Osteocyte (in vitro differentiated cells): ENCODE results near the gene NOTCH3. TPM values are rescaled to one million over a fixed set of nuclear protein-coding genes. Genes with fewer than 3 reads are reported as not detected.

Source experiments
- DNase-seq: peaks from one replicate; pipeline ENCODE4 v3.0.0; 2021; ENCODE audit warnings: mixed read lengths; ENCODE audit not compliant: unreplicated experiment; ENCODE audit errors: extremely low spot score
- H3K27ac Mint-ChIP-seq: one replicate; pipeline ENCODE4 v1.8.0; 2021; ENCODE audit warnings: mild to moderate bottlenecking, mixed read lengths; ENCODE audit not compliant: unreplicated experiment
- H3K27me3 Mint-ChIP-seq: one replicate; pipeline ENCODE4 v1.8.0; 2021; ENCODE audit warnings: mixed read lengths; ENCODE audit not compliant: unreplicated experiment
- H3K36me3 Mint-ChIP-seq: one replicate; pipeline ENCODE4 v1.8.0; 2021; ENCODE audit warnings: mixed read lengths; ENCODE audit not compliant: unreplicated experiment
- H3K4me1 Mint-ChIP-seq: one replicate; pipeline ENCODE4 v1.8.0; 2021; ENCODE audit warnings: mixed read lengths; ENCODE audit not compliant: unreplicated experiment
- H3K4me3 Mint-ChIP-seq: one replicate; pipeline ENCODE4 v1.8.0; 2021; ENCODE audit warnings: mild to moderate bottlenecking, moderate library complexity, mixed read lengths; ENCODE audit not compliant: unreplicated experiment
- H3K9me3 Mint-ChIP-seq: one replicate; pipeline ENCODE4 v1.8.0; 2021; ENCODE audit warnings: mixed read lengths; ENCODE audit not compliant: unreplicated experiment
- total RNA-seq: library from RNA; stranded (reverse); gene quantifications from 2 replicates; pipeline ENCODE4 v1.2.1, GENCODE V29; 2021
- TF ChIP-seq, protein P1 (sequence below): fragments of 200-600 bp; sonication (generic); IDR thresholded peaks from 2 replicates; pipeline ENCODE4 v1.5.0; 2021; ENCODE audit warnings: antibody characterized with exemption, mild to moderate bottlenecking, moderate library complexity

Gene NOTCH3
- total RNA-seq, 1 donor from 2014 or later: 178 TPM

- H3K4me3 Mint-ChIP-seq: peak overlapping the region; percentile 10
- H3K27ac Mint-ChIP-seq: peak overlapping the region; percentile 41
- peaks cover 5% of the 10 kb centered on the region for H3K36me3 Mint-ChIP-seq
- no peaks in the 10 kb centered on the region for H3K27me3 Mint-ChIP-seq
- no peak for DNase-seq
- H3K4me1 Mint-ChIP-seq: peaks cover 35% of the 10 kb centered on the region
- TF ChIP-seq, protein P1, sequence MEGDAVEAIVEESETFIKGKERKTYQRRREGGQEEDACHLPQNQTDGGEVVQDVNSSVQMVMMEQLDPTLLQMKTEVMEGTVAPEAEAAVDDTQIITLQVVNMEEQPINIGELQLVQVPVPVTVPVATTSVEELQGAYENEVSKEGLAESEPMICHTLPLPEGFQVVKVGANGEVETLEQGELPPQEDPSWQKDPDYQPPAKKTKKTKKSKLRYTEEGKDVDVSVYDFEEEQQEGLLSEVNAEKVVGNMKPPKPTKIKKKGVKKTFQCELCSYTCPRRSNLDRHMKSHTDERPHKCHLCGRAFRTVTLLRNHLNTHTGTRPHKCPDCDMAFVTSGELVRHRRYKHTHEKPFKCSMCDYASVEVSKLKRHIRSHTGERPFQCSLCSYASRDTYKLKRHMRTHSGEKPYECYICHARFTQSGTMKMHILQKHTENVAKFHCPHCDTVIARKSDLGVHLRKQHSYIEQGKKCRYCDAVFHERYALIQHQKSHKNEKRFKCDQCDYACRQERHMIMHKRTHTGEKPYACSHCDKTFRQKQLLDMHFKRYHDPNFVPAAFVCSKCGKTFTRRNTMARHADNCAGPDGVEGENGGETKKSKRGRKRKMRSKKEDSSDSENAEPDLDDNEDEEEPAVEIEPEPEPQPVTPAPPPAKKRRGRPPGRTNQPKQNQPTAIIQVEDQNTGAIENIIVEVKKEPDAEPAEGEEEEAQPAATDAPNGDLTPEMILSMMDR: no peak
- no peaks in the 10 kb centered on the region for H3K9me3 Mint-ChIP-seq
These were observed 3.4 kb downstream of the NOTCH3 start for GRCh38 chr19:15197275-15197941.

- Mint-ChIP-seq H3K36me3 (peaks cover 11% of the 10 kb centered on the region), H3K27ac (peak overlapping the region; percentile 41), H3K27me3 (no peaks in the 10 kb centered on the region), H3K4me1 (peaks cover 35% of the 10 kb centered on the region), H3K4me3 (peak overlapping the region; percentile 14), H3K9me3 (no peaks in the 10 kb centered on the region)
- TF ChIP-seq, protein P1: no peak
- no peak for DNase-seq
These were observed 4.3 kb downstream of the NOTCH3 start for GRCh38 chr19:15196360-15197005.

DNA sequence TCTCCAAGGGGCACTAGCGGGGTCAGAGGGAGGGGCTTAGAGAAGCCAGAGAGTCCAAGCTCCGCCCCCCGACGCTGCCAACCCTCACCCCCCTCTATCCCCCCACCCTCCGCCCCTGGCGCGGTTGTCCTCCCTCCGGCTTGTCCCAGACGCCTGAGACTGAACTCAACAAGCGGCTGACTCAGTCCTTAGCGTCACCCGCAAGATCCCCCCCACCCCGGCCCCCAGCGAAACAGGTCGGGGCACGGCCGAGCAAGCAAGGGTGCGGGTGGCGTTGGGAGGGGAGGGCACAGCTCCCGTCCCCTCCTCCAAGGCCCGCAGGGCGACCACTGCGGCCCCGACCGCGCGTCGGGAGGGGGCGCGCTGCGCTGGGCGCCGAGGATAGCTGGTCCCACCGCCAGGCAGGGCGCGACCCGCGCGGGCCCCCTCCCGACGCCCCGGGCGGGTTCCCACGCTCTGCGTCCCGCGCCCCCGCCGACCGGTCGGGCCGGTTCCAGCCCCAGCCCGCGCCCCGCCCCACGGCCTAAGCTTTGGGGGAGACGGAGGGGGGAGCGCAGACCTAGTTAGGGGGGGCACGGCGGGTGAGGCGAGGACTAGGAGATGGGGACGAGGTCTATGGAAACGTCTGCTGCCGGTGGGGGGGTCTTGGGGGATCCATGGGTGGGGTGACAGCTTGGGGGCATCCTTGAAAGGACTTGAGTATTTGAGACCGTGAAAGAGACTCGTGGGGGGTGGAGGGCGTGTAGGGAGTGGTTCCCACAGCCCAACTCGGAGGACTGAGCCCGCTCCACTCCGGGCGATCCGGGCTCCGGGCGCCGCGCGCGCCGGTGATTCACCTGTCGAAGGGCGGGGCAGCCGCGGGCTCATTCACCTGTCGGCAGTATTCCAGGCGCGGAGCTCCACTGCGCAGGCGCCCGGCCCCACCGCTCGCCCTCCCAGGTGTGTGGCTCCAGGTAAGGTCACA lies 5.1 kb downstream of the NOTCH3 start:
- Mint-ChIP-seq H3K27ac (peak overlapping the region; percentile 78), H3K4me3 (peak overlapping the region; percentile 44), H3K36me3 (peaks cover 15% of the 10 kb centered on the region), H3K4me1 (peaks cover 35% of the 10 kb centered on the region), H3K27me3 (no peaks in the 10 kb centered on the region), H3K9me3 (no peaks in the 10 kb centered on the region)
- TF ChIP-seq, protein P1: peak; percentile 41
- no peak for DNase-seq

- Mint-ChIP-seq H3K27ac (peak overlapping the region; percentile 78), H3K36me3 (peaks cover 19% of the 10 kb centered on the region), H3K9me3 (no peaks in the 10 kb centered on the region), H3K4me3 (peak overlapping the region; percentile 61), H3K4me1 (peaks cover 35% of the 10 kb centered on the region), H3K27me3 (no peaks in the 10 kb centered on the region)
- DNase-seq: no peak
- TF ChIP-seq, protein P1: no peak
These were observed 5.9 kb downstream of the NOTCH3 start for GRCh38 chr19:15194938-15195337.
